SIG-M5 (cell line): ENCODE measurements around the gene CYSRT1.

Experiments used
- DNase-seq: peaks from one replicate; lab custom pipeline; 2025; lab: John Stamatoyannopoulos, UW

Gene CYSRT1

DNA sequence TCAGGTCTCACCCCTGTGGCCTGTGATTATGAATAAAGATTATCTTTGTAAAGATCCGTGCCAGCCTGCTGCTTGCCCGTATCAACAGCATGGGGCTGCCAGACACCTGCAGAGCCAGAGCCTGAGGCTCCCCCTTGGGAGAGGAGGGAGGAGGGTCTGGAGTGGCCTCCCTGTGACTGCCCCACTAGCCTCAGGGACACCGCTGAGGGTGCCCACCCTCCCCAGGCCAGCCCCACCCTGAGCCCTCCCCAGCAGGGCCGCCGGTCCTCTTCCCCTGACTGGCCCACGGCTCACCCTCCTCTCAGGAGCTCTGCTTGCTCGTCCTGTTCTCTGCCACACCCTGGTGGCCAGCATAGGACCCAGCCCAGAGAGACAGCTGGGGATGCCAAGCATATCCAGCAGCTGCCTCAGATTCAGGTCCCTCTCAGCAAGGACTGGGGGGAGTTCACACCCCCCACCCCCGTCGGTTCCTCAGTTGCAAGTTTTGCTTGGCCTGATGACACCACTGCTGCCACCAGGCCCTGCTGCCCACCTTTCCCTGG, 34.6 kb upstream of the CYSRT1 start:
- no peak for DNase-seq

DNA sequence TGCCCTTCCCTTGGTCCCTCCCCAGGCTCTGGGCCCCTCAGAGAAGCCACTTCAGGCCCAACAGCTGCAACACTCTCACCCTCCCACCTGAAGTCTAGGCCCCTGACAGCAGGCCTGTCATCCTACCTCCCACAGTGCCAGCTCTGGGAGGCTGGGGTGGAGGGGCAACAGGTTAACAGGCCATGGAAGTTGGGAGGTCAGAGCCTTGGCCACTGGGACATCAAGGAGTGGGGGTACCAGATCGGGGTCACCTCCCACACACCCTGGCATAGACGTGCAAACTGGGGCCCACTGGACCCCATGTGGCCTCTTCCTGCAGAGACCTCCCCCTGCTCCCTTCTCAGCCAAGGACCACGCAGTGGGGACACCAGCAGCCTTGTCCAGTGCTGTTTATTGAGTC, 33.7 kb upstream of the CYSRT1 start:
- DNase-seq: no peak

DNA sequence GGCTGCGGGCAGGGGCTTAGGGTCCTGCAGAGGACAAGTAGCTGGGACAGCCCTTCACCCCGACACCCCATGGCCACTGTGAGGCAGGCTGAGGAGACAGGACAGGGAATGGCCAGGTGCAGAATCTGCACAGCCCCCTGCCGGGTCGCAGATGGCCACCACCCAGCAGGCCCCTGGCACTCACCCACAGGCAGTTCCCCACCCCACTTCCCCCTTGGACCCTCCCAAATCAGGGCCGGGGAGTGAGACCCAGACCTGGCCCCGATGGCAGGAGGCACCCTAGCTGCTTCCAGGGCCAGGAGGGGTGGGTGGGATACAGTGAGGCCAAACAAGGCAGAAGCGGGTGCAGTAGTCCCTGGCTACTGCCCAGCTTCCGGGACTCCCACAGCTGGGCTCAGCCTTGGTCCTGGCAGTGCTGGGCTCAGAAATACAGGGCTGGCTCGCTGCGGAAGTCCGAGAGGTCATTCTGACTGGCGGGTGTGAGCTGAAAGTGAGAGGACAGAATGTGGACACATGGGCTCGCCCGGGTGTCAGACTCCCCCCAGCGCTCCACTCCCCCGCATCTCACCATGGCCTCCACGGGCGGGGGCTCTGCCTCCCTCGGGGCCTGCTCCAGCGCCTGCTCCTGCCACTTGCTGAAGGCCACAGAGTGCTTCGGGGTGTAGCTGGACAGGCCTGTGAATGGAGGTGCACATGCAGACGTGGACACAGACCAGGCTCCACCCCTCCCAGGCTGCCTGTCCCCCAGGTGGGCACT, 33.1 kb upstream of the CYSRT1 start:
- no peak for DNase-seq

DNA sequence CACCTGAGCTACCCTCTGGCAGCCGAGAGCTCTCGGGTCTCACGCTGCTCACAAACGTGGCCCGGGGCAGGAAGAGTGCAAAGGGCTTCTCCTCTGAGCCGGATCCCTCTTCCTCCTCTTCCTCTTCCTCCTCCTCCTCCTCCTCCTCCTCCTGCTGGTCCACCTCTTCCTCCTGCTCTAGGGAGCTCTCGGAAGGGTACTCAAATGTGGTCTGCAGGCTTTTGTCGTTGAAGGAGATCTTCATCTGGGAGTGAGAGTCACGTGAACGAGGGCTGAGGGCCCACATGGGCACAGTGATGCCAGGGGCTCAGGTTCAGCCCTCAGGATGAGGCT, 32.6 kb upstream of the CYSRT1 start:
- DNase-seq: no peak

DNA sequence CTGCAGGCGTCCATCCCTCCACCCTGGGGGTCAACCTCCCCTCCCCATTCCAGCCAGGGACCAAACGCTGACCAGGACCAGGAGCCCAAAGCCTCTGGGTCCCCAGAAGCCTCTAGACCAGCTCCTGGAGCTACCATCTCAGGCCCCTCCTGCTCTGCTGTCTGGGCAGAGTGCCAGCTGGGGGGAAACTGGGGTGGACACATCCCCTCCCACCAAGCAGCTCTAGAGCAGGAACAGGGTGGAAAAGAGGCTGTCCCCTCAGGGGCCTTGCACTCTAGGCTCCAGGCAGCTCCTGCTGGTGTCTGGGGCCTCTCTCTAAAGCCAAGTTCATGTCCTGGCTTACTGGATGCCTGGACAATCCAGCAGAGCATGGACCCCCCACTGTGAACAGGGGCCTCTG, 32.1 kb upstream of the CYSRT1 start:
- no peak for DNase-seq

DNA sequence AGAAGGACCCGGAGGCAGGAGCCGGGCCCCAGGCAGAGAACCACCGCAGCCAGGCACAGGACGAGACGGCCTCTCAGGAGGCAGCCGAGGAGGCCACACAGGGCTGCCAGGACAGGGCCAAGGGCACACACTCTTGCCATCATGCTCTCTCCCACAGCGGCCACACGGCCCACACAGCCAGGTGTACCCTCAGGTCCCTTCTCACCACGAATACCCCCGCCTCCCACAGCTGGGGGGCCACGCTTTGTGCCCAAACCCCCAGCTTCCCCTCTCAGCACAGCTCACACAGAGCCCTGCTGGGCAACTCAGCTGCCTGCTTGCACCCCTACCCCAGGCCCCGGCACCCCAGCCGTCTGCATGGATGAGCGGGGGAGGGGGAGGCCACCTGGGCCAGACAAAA, 31.2 kb upstream of the CYSRT1 start:
- no peak for DNase-seq

DNA sequence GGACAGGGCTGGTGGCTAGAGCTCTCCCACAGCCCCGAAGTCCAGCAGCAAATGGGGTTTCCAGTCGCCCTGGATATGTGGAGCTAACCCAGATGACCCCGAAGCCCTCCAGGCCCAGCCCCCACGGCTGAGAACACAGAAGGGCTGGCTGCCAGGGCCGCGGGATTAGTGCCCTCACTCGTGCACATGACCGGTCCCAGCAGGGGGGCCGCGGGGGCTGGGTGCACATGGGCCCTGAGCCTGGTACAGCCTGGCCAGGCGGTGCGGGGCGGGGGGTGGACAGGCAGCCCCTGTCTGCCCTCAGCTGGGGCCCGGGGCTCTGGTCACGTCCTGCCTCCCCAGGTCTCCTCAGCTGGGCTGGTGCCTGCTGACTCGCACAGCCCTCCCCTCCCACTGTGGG, 30.6 kb upstream of the CYSRT1 start:
- DNase-seq: no peak

DNA sequence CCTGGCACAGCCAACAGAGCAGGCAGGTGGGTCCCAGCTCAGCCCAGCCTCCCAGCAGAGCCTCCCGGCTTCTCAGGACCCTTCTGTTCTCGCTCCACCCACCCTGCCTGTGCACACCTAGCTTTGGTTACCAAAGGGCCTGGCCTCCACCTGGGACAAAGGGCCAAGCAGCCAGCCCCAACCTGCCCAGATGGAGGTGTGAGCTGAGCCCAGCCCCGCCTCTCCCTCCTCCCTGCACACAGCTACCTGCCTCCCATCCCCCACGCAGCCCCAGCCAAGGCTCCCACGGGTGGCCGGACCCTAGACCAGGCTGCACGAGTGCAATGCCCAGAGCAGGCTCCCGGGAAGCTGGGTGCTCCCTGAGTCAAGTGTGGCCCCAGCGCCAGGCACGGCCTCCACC, 30.1 kb upstream of the CYSRT1 start:
- DNase-seq: no peak

DNA sequence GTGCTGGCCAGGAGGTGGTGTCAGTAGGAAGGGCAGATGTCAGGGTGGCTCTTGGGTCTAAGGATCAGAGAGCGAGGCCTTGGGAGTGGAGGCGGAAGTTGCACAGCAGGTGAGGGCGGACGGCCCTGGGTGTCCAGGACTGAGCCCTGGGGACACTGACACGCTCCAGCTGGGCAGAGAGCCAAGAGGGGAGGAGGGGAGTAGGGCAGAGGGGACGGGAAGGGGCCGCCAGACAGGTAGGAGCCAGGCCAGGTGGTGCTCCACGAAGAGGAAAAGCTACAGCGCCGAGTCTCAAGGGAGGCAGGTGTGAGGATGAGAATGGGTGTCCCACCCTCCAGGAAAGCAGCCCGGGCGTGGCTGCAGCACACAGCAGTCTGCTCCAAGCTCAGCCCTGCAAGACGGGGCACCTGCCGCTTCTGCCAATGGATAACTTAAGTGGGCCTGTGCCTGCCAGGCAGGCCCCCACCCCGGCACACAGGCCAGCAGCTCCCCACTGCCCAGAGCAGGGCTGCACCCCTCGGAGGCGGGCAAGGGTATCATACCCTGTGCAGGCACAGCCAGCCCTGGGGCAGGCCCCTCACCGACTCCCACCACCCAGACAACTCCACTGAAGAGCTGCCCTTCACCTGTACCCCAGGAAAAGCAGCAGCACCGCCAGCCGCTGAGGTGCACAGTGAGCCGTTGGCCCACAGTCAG, 29.3 kb upstream of the CYSRT1 start:
- no peak for DNase-seq

DNA sequence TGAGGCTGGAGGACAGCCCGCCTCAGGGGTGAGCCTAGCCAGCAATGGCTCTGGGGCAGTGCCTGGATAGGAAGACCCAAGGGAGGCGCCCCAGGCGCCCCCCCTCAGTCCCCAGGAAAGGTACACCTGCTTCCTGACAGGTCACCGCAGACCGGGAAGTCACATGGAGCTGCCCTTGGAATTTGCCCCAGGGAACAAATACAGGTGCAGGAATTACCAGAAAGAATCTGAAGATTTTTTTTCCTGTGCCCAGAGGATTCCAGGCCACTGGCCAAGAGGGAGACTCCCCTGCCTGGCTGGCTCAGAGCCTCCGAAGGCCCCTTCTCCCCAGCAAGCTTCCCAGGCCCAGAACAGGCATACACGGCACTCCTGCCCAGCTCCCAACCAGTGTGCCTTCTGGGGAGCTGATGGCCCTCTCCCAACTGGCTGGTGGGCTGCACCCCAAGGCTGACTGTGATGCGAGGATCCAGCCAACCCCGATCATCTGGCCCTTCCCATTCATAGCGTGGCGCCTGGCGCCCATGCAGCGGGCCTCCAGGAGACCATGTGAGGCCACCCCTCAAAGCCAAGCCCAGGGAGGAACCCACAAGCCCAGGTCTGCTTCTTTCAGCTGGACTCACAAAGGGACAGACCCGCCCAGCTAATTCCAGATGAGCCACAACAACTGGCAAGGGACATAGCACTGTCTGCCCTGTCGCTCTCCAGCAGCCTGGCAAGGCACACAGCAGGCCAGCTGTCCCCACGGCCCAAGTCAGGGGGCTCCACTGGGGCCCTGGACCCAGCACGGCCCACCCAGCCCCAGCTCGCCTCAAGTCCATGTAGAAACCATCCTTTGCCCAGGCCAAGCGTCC, 26.7 kb upstream of the CYSRT1 start:
- DNase-seq: no peak

DNA sequence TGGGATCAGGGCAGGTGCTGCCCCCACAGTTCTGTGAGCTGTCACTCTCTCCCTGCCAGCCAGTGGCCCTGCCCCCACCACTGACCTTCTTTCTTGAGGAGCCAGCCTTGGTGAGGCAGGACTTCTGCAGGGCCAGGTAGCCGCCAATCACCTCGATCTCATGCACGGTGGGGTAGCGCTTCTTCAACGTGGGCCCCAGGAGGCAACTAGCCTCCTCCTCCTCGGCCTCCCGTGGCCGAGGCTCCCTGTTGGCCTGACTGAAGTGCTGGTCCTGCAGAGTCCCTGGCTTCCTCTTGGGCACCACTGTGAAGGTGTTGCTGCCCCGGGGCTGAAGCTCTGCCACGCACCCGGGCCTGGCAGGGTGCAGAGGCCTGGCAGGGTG, 26.1 kb upstream of the CYSRT1 start:
- no peak for DNase-seq

DNA sequence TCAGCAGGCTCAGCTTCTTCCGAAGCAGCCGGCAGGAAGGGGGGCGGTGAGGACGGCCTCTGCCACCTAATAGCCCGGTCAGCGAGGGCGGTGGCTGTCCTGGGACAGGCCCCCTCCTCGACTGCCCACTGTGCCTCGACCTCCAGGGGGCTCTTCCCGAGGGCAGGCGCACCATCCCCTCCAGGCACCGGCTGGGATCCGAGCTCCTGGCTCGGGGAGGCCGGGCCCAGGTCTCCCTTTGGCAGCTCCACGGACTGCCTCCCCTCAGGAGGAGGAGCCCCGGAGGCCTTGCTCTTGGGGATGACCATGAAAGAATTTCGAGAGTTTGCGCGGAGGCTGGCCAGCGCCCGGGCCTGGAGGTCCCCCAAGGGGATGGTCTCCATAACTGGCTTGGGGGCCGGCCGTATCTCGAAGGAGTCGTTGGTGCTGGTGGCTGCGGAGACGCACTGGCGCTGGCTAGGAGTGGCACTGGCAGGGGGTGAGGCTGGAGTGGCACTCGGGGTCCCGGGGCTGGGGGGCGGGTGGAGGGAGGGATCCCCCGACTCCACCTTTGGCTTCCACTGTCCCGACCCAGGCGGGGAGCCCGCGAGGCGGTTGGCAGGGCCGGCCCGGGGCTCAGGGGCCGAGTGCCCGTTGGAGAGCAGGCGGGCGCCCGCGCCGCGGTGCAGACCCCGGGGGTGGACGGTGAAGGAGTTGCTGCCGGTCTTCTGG, 25.4 kb upstream of the CYSRT1 start:
- no peak for DNase-seq

DNA sequence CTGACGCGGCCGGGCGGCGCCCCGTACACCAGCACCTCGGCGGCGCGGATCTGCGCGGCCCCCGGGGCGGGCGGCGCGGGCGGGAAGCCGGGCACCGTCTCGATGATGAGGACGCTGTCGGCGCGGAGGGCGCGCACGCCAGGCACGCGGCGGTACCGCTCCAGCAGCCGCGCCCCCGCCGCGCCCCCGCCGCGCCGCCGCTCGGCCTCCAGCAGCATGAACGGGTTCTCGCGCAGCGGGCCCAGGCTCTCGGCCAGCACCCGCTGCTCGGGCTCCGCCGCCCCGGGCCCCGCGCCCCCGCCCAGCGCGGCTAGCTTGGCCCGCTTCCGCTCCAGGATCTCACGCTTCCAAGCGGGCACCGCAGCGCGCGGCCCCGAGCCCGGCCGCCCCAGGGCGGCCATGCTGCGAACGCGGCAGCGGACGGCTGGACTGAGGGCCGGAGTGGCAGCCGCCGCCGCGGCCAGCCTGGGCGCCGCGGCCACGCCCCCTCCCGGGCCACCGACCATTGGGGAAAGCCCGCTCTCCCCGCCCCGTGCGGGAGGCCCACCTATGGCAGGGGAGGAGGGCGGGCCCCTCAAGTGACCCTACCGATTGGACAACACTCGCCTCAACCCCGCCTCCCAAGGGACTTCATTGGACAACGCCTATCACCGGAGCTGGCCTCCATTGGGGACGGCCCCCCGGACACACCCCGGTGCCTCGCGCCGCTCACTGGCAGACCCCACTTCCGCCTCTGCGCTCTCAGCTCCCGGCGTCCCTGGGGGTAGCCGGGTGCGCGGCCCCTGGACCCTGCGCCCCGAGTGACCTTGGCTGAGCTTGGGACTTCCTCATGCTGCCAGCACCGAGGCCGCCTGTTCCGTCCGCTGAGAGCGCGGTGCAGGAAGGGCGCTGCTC, 24.4 kb upstream of the CYSRT1 start, which contains the start of gene TPRN:
TPRN (minus strand) TSS at position 431 of the 894 bp plus-strand sequence; CDS start at position 401, 30 bp downstream.
- DNase-seq: peak; percentile 78

DNA sequence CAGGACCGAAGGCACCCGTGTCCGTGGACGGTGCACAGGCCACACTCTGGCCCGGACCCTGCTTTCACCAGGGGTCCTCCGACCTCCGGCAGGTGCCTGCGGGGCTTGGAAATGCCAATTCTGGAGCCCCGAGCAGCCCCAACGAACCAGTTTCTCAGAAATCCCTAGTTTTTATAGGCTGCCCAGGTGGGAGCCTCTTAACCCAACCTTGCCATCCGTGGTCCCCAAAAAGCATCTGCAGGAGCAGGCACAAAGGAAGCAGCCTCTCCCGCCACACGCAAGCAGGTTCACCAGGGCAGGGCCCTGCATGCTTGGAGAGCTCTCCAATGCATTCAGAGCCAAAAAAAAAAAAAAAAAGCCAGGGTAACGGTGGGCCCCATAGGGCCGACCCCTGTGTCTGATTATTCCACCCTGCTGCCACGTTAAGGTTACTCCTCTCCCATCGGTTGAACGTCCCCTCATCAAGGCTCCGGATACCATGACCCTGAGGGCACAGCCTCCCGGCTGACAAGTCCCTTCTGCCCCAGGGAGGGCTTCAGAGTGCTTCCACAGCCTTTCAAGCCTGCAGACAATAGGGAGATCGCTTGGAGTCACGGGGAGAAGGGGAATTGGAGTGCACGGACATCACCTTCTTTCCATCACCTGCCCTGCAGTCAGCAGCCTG, 23.6 kb upstream of the CYSRT1 start:
- DNase-seq: no peak

DNA sequence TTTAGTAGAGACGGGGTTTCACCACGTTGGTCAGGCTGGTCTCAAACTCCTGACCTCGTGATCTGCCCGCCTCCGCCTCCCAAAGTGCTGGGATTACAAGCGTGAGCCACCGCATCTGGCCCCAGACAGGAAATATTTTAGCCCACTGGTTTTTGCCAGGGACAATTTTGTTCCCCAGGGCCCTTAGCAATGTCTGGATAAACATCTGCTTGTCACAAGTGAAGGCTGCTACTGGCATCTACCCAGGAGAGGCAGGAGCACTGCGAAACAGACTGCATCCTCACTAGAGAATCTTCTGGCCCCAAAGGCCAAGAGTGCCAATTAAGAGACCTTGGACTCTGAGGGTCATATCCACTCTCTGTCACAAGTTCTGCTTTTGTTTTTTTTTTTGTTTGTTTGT, 22.0 kb upstream of the CYSRT1 start:
- no peak for DNase-seq

DNA sequence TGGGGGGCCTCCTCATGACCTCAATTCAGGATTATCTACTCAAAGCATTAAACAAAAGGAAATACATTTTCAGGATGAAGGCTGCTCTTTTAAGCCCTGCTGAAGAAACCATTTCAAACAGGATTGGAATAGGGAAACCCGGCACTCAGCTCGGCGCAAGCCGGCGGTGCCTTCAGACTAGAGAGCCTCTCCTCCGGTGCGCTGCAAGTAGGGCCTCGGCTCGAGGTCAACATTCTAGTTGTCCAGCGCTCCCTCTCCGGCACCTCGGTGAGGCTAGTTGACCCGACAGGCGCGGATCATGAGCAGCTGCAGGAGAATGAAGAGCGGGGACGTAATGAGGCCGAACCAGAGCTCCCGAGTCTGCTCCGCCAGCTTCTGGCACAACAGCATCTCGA, 20.2 kb upstream of the CYSRT1 start:
- no peak for DNase-seq

DNA sequence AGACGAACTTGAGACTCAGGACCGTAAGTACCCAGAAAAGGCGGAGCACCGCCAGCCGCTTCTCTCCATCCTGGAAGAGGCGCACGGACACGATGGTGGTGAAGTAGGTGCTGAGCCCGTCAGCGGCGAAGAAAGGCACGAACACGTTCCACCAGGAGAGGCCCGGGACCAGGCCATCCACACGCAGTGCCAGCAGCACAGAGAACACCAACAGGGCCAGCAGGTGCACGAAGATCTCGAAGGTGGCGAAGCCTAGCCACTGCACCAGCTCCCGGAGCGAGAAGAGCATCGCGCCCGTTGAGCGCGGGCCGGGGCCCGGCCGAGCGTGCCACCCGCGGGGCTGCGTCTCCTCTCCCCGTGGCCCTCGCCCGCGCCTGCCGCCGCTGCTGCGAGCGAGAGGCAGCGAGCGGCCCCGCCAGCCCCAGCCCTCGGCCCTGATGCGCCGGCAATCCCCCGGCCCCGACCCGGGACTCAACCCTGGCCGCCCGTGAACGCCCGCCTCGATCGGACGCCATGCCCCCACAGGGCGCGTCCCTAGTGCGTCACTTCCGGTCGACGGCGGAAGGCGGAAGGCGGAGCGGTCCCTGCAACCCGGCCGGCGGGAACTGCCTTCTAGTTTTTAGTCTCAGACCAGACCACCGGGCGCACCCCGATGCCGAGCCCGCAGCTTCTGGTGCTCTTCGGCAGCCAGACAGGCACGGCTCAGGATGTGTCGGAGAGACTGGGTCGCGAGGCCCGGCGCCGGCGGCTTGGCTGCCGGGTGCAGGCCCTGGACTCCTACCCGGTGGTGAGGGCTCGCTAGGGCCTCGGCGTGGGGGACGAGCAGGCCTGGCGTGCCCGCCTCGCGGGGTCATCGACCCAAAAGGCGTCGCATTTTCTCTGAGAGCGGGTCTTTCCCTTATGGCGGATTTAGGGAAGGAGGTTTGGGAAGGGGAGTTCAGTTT, 19.6 kb upstream of the CYSRT1 start, which contains the start of the genes NDOR1 and TMEM203:
NDOR1 (plus strand) TSS at position 575 of the 944 bp plus-strand sequence; CDS start at position 653, 78 bp downstream.
TMEM203 (minus strand) TSS at position 523 of the 944 bp plus-strand sequence; CDS start at position 289, 234 bp downstream.
- peak; percentile 19 for DNase-seq

DNA sequence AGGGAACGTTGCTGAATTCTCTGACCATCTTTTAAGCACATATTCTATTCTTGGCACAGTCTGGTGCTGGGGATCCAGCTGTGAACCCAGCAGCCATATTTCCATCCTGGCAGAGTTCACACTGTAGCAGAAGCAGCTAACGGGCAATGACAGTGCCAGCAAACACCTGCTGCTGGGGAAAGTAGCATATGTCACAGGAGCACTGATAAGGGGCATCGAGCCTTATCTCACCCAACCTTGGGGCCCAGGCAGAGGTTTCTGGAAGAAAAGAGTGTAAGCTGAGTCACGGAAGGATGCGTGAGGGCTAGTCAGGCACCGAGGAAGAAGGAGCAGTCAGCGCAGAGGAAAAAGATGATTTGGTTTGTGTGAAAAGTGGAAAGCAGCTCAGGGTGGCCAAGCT, 18.4 kb upstream of the CYSRT1 start:
- no peak for DNase-seq

DNA sequence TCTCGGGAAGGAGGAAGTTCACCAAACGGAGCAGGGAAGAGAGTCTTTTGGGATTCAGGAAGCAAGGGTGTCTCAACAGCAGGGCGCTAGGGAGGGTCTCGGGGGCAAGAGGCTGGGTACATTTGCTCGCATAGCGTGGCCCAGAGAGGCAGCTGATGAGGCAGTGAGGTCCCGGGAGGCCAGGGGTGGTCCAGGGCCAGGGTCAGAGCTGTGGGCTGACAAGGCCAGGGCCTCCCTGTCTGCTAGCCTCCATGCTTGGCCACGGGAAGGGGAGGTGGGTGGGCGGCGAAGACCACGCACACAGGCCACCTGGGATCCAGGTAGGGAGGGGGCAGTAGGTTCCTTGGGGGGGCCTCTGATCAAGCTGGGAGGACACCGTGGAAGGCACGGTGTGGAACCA, 13.4 kb upstream of the CYSRT1 start:
- DNase-seq: no peak
